Spleen (tissue), 11 donors: ENCODE measurements around the gene PTPRN2. TPM values are rescaled to one million over a fixed set of nuclear protein-coding genes. Genes with fewer than 3 reads are reported as not detected.

ENCODE experiments used
- DNase-seq: peaks from one replicate; pipeline ENCODE4 v3.0.0-alpha.2; 2020
- H3K27ac ChIP-seq, 8 donors: fragments of 200-600 bp; sonication (generic) in 7 of 8; 1 replicate in 4 of 8; 2 replicates in 4 of 8; pipeline versions ENCODE4 v1.5.0 to v1.8.0; 2016 to 2021; ENCODE audit warnings: inconsistent platforms in 4 of 8, mild to moderate bottlenecking in 4 of 8, moderate library complexity in 1 of 8
- H3K27me3 ChIP-seq, 7 donors: fragments of 200-600 bp; sonication (generic) in 6 of 7; replicated peaks in 1 of 7; 1 replicate in 4 of 7; 2 replicates in 3 of 7; pipeline versions ENCODE4 v1.5.0 to v1.8.0; 2016 to 2021; ENCODE audit warnings: inconsistent platforms in 3 of 7, mild to moderate bottlenecking in 1 of 7
- H3K36me3 ChIP-seq, 6 donors: fragments of 200-600 bp; sonication (generic) in 5 of 6; 1 replicate in 4 of 6; 2 replicates in 2 of 6; pipeline versions ENCODE4 v1.5.0 to v1.8.0; 2016 to 2021; ENCODE audit warnings: inconsistent platforms in 2 of 6
- H3K4me1 ChIP-seq, 6 donors: fragments of 200-600 bp; sonication (generic) in 5 of 6; 1 replicate in 3 of 6; 2 replicates in 3 of 6; pipeline versions ENCODE4 v1.5.0 to v1.8.0; 2016 to 2021; ENCODE audit warnings: inconsistent platforms in 3 of 6
- H3K4me3 ChIP-seq, 8 donors: fragments of 200-600 bp; sonication (generic) in 7 of 8; 1 replicate in 4 of 8; 2 replicates in 4 of 8; pipeline versions ENCODE4 v1.5.0 to v1.8.0; 2016 to 2021; ENCODE audit warnings: inconsistent platforms in 4 of 8, mild to moderate bottlenecking in 4 of 8, moderate library complexity in 2 of 8
- H3K9me3 ChIP-seq, 8 donors: fragments of 200-600 bp; sonication (generic) in 7 of 8; 1 replicate in 4 of 8; 2 replicates in 4 of 8; pipeline versions ENCODE4 v1.5.0 to v1.8.0; 2016 to 2021; ENCODE audit warnings: inconsistent platforms in 4 of 8
- POLR2A ChIP-seq, 3 donors: fragments of 450-650 bp; IDR thresholded peaks; one replicate each; pipeline ENCODE4 v1.5.1; 2017; ENCODE audit warnings: antibody characterized with exemption in 3 of 3, mild to moderate bottlenecking in 1 of 3
- POLR2AphosphoS5 ChIP-seq, 3 donors: sonication (generic); formaldehyde crosslinking; IDR thresholded peaks; one replicate each; pipeline ENCODE4 v1.5.1; 2017; ENCODE audit warnings: antibody characterized with exemption in 3 of 3
- WGBS, 5 donors: extraction: QIAGEN DNeasy Blood & Tissue Kit in 3 of 5; methylation state at CpG; one replicate each; pipeline versions ENCODE4 v1.1.5 to v1.1.7; 2013 to 2018; 5-methylcytosine and 5-hydroxymethylcytosine counted together
- intact Hi-C: fragments of 100-400 bp; cut with DNase I; formaldehyde crosslinking; loops from one replicate; pipeline ENCODE4 v1.15.0; 2023; ENCODE audit warnings: low total_unique reads
- polyA plus RNA-seq, 3 donors: library from polyadenylated mRNA; stranded (reverse); fragments of 200-250 nt; gene quantifications; one replicate each; pipeline ENCODE4 v1.2.1, GENCODE V29; 2013
- total RNA-seq, 7 donors: library from RNA; depleted of rRNA in 3 of 7; stranded (reverse); fragments of >200 nt in 3 of 7; fragmentation: NEBNext Ultra II Directional in 4 of 7; extraction: Animal tissue kit (Norgen Biotek cat#: 25700) in 4 of 7; gene quantifications; one replicate each; pipeline versions ENCODE4 v1.1.0 to v1.2.1, GENCODE V29; 2016 to 2021
- TF ChIP-seq, protein P1 (sequence below), 11 experiments: fragments of 200-600 bp in 7 of 11; fragments of 450-650 bp in 4 of 11; sonication (generic) in 4 of 11; IDR thresholded peaks in 8 of 11; conservative IDR thresholded peaks in 3 of 11; 1 replicate in 7 of 11; 2 replicates in 4 of 11; pipeline versions ENCODE4 v1.4.0 to v1.8.0; 2016 to 2021; ENCODE audit warnings: antibody characterized with exemption in 11 of 11, inconsistent platforms in 4 of 11, mild to moderate bottlenecking in 1 of 11
- donor health status: healthy with polysubstance abuse.
- donor health status: DM: no; HTN: no; CAD: no; lungs with moderate emphysema.
- donor health status: DM: no; HTN: no; CAD: no.
- donor health status: Bipolar disorder and iron deficiency.
- donor health status: healthy.
- donor health status: DM: no; HTN: no; CAD: no.
- donor health status: DM: yes; HTN: yes; CAD: no.

PTPRN2 gene
- total and polyA plus RNA-seq, 10 donors: 7.0 to 22.8 (median 16.8) TPM

DNA sequence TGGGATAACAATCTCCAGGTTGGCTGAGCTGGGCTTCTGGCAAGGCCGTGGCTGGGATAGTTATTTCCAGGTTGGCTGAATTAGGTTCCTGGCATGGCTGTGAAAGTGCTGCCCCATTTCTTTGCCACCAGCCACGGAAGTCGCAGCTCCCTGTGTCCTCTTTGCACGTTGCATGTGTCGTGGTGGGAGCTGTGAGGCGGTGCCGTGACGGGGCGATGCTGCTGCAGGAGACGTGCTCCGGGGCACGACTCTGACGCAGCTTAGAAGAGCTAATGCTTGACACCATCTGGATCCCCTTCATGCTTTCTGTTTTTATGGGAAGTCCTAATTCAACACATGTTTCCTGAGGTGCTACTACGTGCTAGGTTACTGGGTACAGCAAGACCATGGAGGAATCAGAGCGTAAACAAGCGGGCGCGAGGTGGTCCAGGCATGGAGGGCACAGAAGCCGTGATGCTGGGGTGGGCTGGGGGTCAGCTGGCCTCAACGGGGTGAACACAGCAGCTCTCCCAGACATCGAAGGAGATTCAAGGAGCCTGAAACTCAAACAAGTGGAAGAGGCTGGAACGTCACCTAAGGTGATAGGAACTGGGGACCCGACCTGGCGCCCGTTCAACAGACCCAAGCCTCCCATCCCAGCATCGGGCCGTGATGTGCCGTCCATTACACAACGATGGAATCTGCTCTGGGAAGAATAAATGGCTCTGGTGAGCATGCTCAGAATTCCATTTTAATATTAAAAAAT lies 843.7 kb downstream of the PTPRN2 start:
- TF ChIP-seq, protein P1, sequence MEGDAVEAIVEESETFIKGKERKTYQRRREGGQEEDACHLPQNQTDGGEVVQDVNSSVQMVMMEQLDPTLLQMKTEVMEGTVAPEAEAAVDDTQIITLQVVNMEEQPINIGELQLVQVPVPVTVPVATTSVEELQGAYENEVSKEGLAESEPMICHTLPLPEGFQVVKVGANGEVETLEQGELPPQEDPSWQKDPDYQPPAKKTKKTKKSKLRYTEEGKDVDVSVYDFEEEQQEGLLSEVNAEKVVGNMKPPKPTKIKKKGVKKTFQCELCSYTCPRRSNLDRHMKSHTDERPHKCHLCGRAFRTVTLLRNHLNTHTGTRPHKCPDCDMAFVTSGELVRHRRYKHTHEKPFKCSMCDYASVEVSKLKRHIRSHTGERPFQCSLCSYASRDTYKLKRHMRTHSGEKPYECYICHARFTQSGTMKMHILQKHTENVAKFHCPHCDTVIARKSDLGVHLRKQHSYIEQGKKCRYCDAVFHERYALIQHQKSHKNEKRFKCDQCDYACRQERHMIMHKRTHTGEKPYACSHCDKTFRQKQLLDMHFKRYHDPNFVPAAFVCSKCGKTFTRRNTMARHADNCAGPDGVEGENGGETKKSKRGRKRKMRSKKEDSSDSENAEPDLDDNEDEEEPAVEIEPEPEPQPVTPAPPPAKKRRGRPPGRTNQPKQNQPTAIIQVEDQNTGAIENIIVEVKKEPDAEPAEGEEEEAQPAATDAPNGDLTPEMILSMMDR (IDR thresholded peaks at IDR 0.05 in 8 of 11, conservative IDR thresholded peaks at IDR 0.05 in 3 of 11): no peak
- TF ChIP-seq POLR2AphosphoS5 (IDR thresholded peaks at IDR 0.05) (no peak), POLR2A (IDR thresholded peaks at IDR 0.05) (no peak)
- peaks cover 0 to 24% (median 0%) of the 10 kb centered on the region in 7 donors for H3K27me3 ChIP-seq
- DNase-seq: no peak
- H3K4me1 ChIP-seq: no peaks in the 10 kb centered on the region
- intact Hi-C loops: no loop called here
- no peaks in the 10 kb centered on the region for H3K36me3 ChIP-seq
- WGBS, 5 donors: 89 to 93% (median 93%) methylated on average over 29 of the region's 29 CpGs
- no peak overlapping the region for H3K27ac ChIP-seq
- H3K4me3 ChIP-seq: no peak overlapping the region
- no peaks in the 10 kb centered on the region for H3K9me3 ChIP-seq

DNA sequence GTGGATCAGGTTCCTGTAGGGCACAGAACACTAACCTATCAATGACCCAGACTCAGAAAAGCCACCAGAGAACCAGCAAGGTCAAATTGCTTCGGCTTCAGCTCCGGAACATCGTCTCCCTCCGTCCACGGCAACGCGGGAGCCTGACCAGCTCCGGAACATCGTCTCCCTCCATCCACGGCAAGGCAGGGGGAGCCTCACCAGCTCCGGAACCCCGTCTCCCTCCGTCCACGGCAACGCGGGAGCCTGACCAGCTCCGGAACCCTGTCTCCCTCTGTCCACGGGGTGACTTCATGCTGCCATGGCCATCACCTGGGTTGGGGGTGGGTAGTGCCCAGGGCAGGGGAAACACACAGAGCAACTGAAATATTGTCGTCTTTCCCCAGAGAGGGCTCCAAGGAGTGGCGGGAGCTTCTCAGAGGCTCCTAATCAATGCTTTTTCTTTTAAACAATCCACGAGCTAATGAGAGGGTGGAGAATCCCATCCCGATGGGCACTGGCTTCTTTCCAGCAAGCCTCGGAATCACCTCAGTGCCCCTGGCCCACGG lies 847.3 kb downstream of the PTPRN2 start:
- DNase-seq: no peak
- 83 to 93% (median 88%) methylated on average over 24 of the region's 24 CpGs for WGBS, 5 donors

DNA sequence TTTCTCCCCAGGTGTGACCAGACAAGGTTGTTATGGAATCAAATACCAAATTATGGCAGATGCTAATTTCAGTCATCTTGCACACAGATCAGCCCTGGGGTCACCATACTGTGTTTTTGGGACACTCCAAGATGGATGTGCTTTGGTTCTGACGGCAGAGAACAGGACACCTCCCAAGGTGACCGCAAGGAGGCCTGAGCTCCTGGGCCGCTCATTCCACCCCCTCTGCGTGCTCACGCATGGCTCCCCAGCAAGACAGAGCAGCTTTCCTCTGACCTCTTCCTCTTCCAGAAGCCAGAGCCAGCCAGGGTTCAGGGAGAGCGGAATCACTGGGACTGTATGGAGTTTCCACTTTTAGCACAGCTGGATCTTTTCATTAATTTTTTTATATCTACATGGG lies 848.0 kb downstream of the PTPRN2 start:
- Histone ChIP-seq H3K36me3 (no peaks in the 10 kb centered on the region), H3K4me1 (no peaks in the 10 kb centered on the region), H3K4me3 (no peak overlapping the region), H3K27ac (no peak overlapping the region), H3K27me3 (peaks cover 0 to 45% (median 0%) of the 10 kb centered on the region in 7 donors), H3K9me3 (no peaks in the 10 kb centered on the region)
- 74 to 86% (median 84%) methylated on average over 6 of the region's 6 CpGs for WGBS, 5 donors
- TF ChIP-seq POLR2AphosphoS5 (IDR thresholded peaks at IDR 0.05) (no peak), POLR2A (IDR thresholded peaks at IDR 0.05) (no peak)
- TF ChIP-seq, protein P1 (IDR thresholded peaks at IDR 0.05 in 8 of 11, conservative IDR thresholded peaks at IDR 0.05 in 3 of 11): no peak
- DNase-seq: no peak
- intact Hi-C loops: no loop called here

More for the DNA sequence above, 847.3 kb downstream of the PTPRN2 start:
- no peaks in the 10 kb centered on the region for H3K36me3 ChIP-seq
- H3K4me1 ChIP-seq: no peaks in the 10 kb centered on the region
- no peak overlapping the region for H3K4me3 ChIP-seq
- TF ChIP-seq, protein P1 (IDR thresholded peaks at IDR 0.05 in 8 of 11, conservative IDR thresholded peaks at IDR 0.05 in 3 of 11): no peak
- TF ChIP-seq POLR2AphosphoS5 (IDR thresholded peaks at IDR 0.05): no peak
- no peak for TF ChIP-seq POLR2A (IDR thresholded peaks at IDR 0.05)
- intact Hi-C loops: no loop called here
- H3K27me3 ChIP-seq: peaks cover 0 to 42% (median 0%) of the 10 kb centered on the region in 7 donors
- H3K27ac ChIP-seq: no peak overlapping the region
- H3K9me3 ChIP-seq: no peaks in the 10 kb centered on the region

DNA sequence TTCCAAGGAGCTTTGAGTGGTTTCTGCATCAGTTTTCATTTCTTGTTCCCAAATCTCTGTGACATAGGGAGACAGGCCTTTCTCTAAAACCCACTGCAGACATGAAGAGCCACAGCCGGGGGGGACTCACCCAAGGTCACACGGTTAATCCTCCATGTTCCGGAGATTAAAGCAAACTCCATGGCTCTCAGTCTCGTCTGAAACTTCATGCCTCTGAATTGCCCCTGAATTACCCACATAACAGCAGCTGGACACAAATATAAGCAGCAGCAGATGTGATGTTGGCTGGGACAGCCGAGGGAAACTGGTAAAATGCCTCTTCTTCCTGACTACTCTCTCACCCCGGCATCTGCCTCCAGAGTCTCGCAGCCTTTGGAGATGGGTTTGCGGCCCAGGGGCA lies 848.6 kb downstream of the PTPRN2 start:
- TF ChIP-seq POLR2A (IDR thresholded peaks at IDR 0.05) (no peak), POLR2AphosphoS5 (IDR thresholded peaks at IDR 0.05) (no peak)
- TF ChIP-seq, protein P1 (IDR thresholded peaks at IDR 0.05 in 8 of 11, conservative IDR thresholded peaks at IDR 0.05 in 3 of 11): no peak
- 69 to 82% (median 79%) methylated on average over 8 of the region's 8 CpGs for WGBS, 5 donors
- Histone ChIP-seq H3K9me3 (no peaks in the 10 kb centered on the region), H3K27me3 (peaks cover 0 to 46% (median 0%) of the 10 kb centered on the region in 7 donors), H3K4me3 (no peak overlapping the region), H3K27ac (no peak overlapping the region), H3K36me3 (no peaks in the 10 kb centered on the region), H3K4me1 (no peaks in the 10 kb centered on the region)
- intact Hi-C loops: no loop called here
- DNase-seq: no peak
